Mesenteric fat pad (tissue), 1 donor: ENCODE results near the gene ANTXRL. TPM values are rescaled to one million over a fixed set of nuclear protein-coding genes. Genes with fewer than 3 reads are reported as not detected.
"Not testable (repeated sequence)": the region's sequence is repeated elsewhere in the genome, so short reads cannot be mapped to it uniquely, and the experiment has no call there.

Source experiments
- DNase-seq: peaks from one replicate; pipeline ENCODE4 v3.0.0-alpha.2; 2020; ENCODE audit warnings: low spot score
- total RNA-seq: library from RNA; stranded (reverse); fragmentation: NEBNext Ultra II Directional; extraction: Animal tissue kit (Norgen Biotek cat#: 25700); gene quantifications from one replicate; pipeline ENCODE4 v1.2.1, GENCODE V29; 2021
- donor health status: DM: yes; HTN: yes; CAD: no.

ANTXRL gene
- total RNA-seq, 1 donor from 2014 or later: not detected

GRCh38 chr10:46327685-46328084 is 40.9 kb downstream of the ANTXRL start:
- DNase-seq: no peak

- DNase-seq: peak; percentile 77
Measured at GRCh38 chr10:46328853-46329689, 42.3 kb downstream of the ANTXRL start.

GRCh38 chr10:46329690-46330016 is 42.9 kb downstream of the ANTXRL start:
- DNase-seq: no peak

GRCh38 chr10:46330894-46331293 is 44.1 kb downstream of the ANTXRL start:
- no peak for DNase-seq

GRCh38 chr10:46365484-46365883 is 78.7 kb downstream of the ANTXRL start:
- not testable (repeated sequence) for DNase-seq

GRCh38 chr10:46367209-46367608 is 80.4 kb downstream of the ANTXRL start:
- not testable (repeated sequence) for DNase-seq

GRCh38 chr10:46367666-46368240 is 81.0 kb downstream of the ANTXRL start:
- DNase-seq: not testable (repeated sequence)

- not testable (repeated sequence) for DNase-seq
Measured at GRCh38 chr10:46368956-46369355, 82.2 kb downstream of the ANTXRL start.

GRCh38 chr10:46374410-46374809 is 87.6 kb downstream of the ANTXRL start:
- DNase-seq: not testable (repeated sequence)

GRCh38 chr10:46375406-46375805 is 88.6 kb downstream of the ANTXRL start, which contains the start of gene ANXA8L1:
TSS of gene ANXA8L1 (plus strand) at chr10:46375776. CDS start at chr10:46375852, 76 bp downstream.
- DNase-seq: not testable (repeated sequence)

GRCh38 chr10:46377022-46377421 is 90.2 kb downstream of the ANTXRL start:
- not testable (repeated sequence) for DNase-seq

GRCh38 chr10:46377651-46378050 is 90.9 kb downstream of the ANTXRL start:
- DNase-seq: not testable (repeated sequence)

GRCh38 chr10:46378108-46378507 is 91.3 kb downstream of the ANTXRL start:
- not testable (repeated sequence) for DNase-seq

- not testable (repeated sequence) for DNase-seq
Measured at GRCh38 chr10:46379233-46379848, 92.5 kb downstream of the ANTXRL start.

Other genes starting within 250 kb of the ANTXRL start
- not detected for gene MSMB, start 240.7 kb upstream of the ANTXRL start, total RNA-seq
- gene ANXA8L1, start 88.8 kb downstream of the ANTXRL start, total RNA-seq: not detected
- not detected for gene NPY4R, start 179.0 kb downstream of the ANTXRL start, total RNA-seq